ENCODE measurements around the gene EYA2. TPM values are rescaled to one million over a fixed set of nuclear protein-coding genes. Genes with fewer than 3 reads are reported as not detected.

The EYA2 gene
- total and polyA plus RNA-seq, 2 donors (not counting 3 experiments of a cell fraction or from before 2014, with no cell fraction given) = not detected

- no TSS peak for BruUV-seq (replicated peaks)
- Histone ChIP-seq H3K4me2 (ENCODE audit: insufficient read depth, low read length) (no peak overlapping the region), H3K9me3 (replicated peaks; ENCODE audit: control insufficient read depth, insufficient read depth, low read length) (no peaks in the 10 kb centered on the region), H3K4me3 (replicated peaks in 1 of 3; ENCODE audit: insufficient read depth in 1 of 3, low read depth in 1 of 3, low read length in 3 of 3) (no peak overlapping the region), H4K20me1 (replicated peaks; ENCODE audit: control insufficient read depth, extremely low read depth, insufficient read depth, low read length) (no peaks in the 10 kb centered on the region), H3K36me3 (ENCODE audit: control insufficient read depth in 2 of 2, extremely low read depth in 1 of 2, insufficient read depth in 2 of 2, low read length in 2 of 2) (no peaks in the 10 kb centered on the region), H3K27me3 (ENCODE audit: control insufficient read depth in 2 of 2, insufficient read depth in 2 of 2, low read length in 2 of 2) (no peaks in the 10 kb centered on the region), H3K27ac (ENCODE audit: insufficient read depth, low read depth, low read length) (no peak overlapping the region), H3K9me1 (replicated peaks; ENCODE audit: control insufficient read depth, extremely low read depth, insufficient read depth, low read length) (no peaks in the 10 kb centered on the region), H3K4me1 (ENCODE audit: control insufficient read depth, extremely low read depth, insufficient read depth, low read length) (no peaks in the 10 kb centered on the region), H2AFZ (ENCODE audit: low read depth, low read length) (no peak overlapping the region), H3K79me2 (ENCODE audit: control insufficient read depth, insufficient read depth, low read length) (no peaks in the 10 kb centered on the region), H3K9ac (replicated peaks; ENCODE audit: extremely low read depth, insufficient read depth, low read length) (no peak overlapping the region)
- intact Hi-C loops (cut with micrococcal nuclease) = no loop called here
- dilution Hi-C loops (cut with MboI; ENCODE audit: extremely low pct_ligation_motif_present, low sequenced_read_pairs) = no loop called here
- DNase-seq (ENCODE audit: low read depth, low spot score) = no peak
- FAIRE-seq = no peak
- ChIA-PET CTCF (no interaction called here), POLR2A (interaction anchor here (0.6 kb wide), 1 partner anchor 574 kb away, joined by 4 read pairs; no protein-coding TSS in a partner anchor)
- no peak for TF ChIP-seq EZH2 (IDR thresholded peaks at IDR 0.05; ENCODE audit: borderline replicate concordance, low read depth, low read length, severe bottlenecking)
These were observed 43.0 kb downstream of the EYA2 start for GRCh38 chr20:46937533-46938226.

- H3K36me3 ChIP-seq (ENCODE audit: control insufficient read depth in 2 of 2, extremely low read depth in 1 of 2, insufficient read depth in 2 of 2, low read length in 2 of 2) = no peaks in the 10 kb centered on the region
- no peak overlapping the region for H3K4me2 ChIP-seq (ENCODE audit: insufficient read depth, low read length)
- CTCF ChIA-PET = no interaction called here
- FAIRE-seq = no peak
- dilution Hi-C loops (cut with MboI; ENCODE audit: extremely low pct_ligation_motif_present, low sequenced_read_pairs) (no loop called here), intact Hi-C loops (cut with micrococcal nuclease) (no loop called here)
- DNase-seq (ENCODE audit: low read depth, low spot score) = no peak
- no peaks in the 10 kb centered on the region for H3K9me1 ChIP-seq (replicated peaks; ENCODE audit: control insufficient read depth, extremely low read depth, insufficient read depth, low read length)
- POLR2A ChIA-PET = no interaction called here
- H2AFZ ChIP-seq (ENCODE audit: low read depth, low read length) = no peak overlapping the region
- H3K4me3 ChIP-seq (replicated peaks in 1 of 3; ENCODE audit: insufficient read depth in 1 of 3, low read depth in 1 of 3, low read length in 3 of 3) = no peak overlapping the region
- no peak overlapping the region for H3K9ac ChIP-seq (replicated peaks; ENCODE audit: extremely low read depth, insufficient read depth, low read length)
- no peaks in the 10 kb centered on the region for H3K9me3 ChIP-seq (replicated peaks; ENCODE audit: control insufficient read depth, insufficient read depth, low read length)
- TF ChIP-seq JUN (IDR thresholded peaks at IDR 0.05; ENCODE audit: borderline replicate concordance, insufficient read depth, insufficient read length, low read depth) = no peak
- no peak for TF ChIP-seq POLR2AphosphoS5 (IDR thresholded peaks at IDR 0.05; ENCODE audit: insufficient read depth, low read depth, low read length)
- no peak for TF ChIP-seq POLR2A (IDR thresholded peaks at IDR 0.05; ENCODE audit: low read depth, low read length)
- TF ChIP-seq MYC (IDR thresholded peaks at IDR 0.05; ENCODE audit: low read depth, low read length) = no peak
- TF ChIP-seq MAX (IDR thresholded peaks at IDR 0.05; ENCODE audit: insufficient read depth, insufficient read length) = no peak
- TF ChIP-seq FOS (IDR thresholded peaks at IDR 0.05; ENCODE audit: borderline replicate concordance, insufficient read depth, low read length) = no peak
- no peak for TF ChIP-seq EZH2 (IDR thresholded peaks at IDR 0.05; ENCODE audit: borderline replicate concordance, low read depth, low read length, severe bottlenecking)
- TF ChIP-seq CTCF (IDR thresholded peaks at IDR 0.05; ENCODE audit: extremely low read depth in 1 of 2, insufficient read depth in 1 of 2, low read depth in 1 of 2, low read length in 2 of 2) = no peak
- TF ChIP-seq GATA2 (IDR thresholded peaks at IDR 0.05; ENCODE audit: insufficient read depth, insufficient read length, low read depth, low read length) = no peak
- H4K20me1 ChIP-seq (replicated peaks; ENCODE audit: control insufficient read depth, extremely low read depth, insufficient read depth, low read length) = no peaks in the 10 kb centered on the region
- no peaks in the 10 kb centered on the region for H3K79me2 ChIP-seq (ENCODE audit: control insufficient read depth, insufficient read depth, low read length)
- H3K27ac ChIP-seq (ENCODE audit: insufficient read depth, low read depth, low read length) = no peak overlapping the region
- H3K4me1 ChIP-seq (ENCODE audit: control insufficient read depth, extremely low read depth, insufficient read depth, low read length) = no peaks in the 10 kb centered on the region
- no TSS peak for BruUV-seq (replicated peaks)
- H3K27me3 ChIP-seq (ENCODE audit: control insufficient read depth in 2 of 2, insufficient read depth in 2 of 2, low read length in 2 of 2) = no peaks in the 10 kb centered on the region
These were observed 43.8 kb downstream of the EYA2 start for GRCh38 chr20:46938434-46938833.

Data from endothelial cell of umbilical vein (primary cell).